Measurements from ENCODE around the gene LOXL3. TPM values are rescaled to one million over a fixed set of nuclear protein-coding genes. Genes with fewer than 3 reads are reported as not detected.

The LOXL3 gene
- total RNA-seq, 4 donors from 2014 or later: 7.2 to 13.2 (median 8.6) TPM

DNA sequence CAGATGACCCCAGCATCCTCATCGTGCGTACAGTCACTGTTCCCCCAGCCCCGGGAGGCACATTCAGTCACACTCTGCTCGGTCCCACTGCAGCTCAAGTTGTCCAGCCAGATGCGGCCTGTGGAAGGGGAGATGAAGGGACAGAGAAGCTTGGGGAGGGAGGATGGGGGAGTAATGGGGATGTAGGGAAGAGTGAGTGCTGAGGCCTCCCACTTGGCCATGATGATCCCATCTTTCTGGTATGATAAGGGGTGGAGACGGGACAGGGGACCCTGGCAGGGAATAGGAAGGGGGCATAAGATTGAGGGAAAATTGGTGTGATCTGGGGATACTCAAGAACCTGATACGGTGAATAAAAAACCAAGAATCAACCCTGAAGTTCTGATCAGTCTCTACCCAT, 3.5 kb downstream of the LOXL3 start:
- Histone ChIP-seq H3K27ac (no peak overlapping the region), H3K27me3 (no peaks in the 10 kb centered on the region), H3K4me3 (no peak overlapping the region), H3K36me3 (no peaks in the 10 kb centered on the region), H3K4me1 (peaks cover 0 to 49% (median 11%) of the 10 kb centered on the region in 3 donors), H3K9me3 (no peaks in the 10 kb centered on the region)
- 67 to 100% methylated on average over 1 of the region's 7 CpGs for WGBS, 2 donors (ENCODE audit: low coverage in 1 of 2)
- no peak for ATAC-seq
- TF ChIP-seq CTCF (IDR thresholded peaks at IDR 0.05) (no peak), POLR2AphosphoS5 (IDR thresholded peaks at IDR 0.05) (no peak), EP300 (IDR thresholded peaks at IDR 0.05) (no peak), POLR2A (IDR thresholded peaks at IDR 0.05) (no peak)

- no peaks in the 10 kb centered on the region for H3K9me3 ChIP-seq
- H3K4me1 ChIP-seq: peaks cover 0 to 43% (median 9%) of the 10 kb centered on the region in 3 donors
- peak; percentile 84 for ATAC-seq
- 3% methylated on average over 5 of the region's 85 CpGs; no CpG with 5 or more reads in 1 of the 2 donors for WGBS, 2 donors (ENCODE audit: low coverage in 1 of 2)
- no peaks in the 10 kb centered on the region for H3K27me3 ChIP-seq
- peak overlapping the region; percentile 10 to 85 (median 78) for H3K27ac ChIP-seq
- no peaks in the 10 kb centered on the region for H3K36me3 ChIP-seq
- TF ChIP-seq CTCF (IDR thresholded peaks at IDR 0.05) (peak in 1 of 4 experiments; percentile 35), POLR2AphosphoS5 (IDR thresholded peaks at IDR 0.05) (no peak), EP300 (IDR thresholded peaks at IDR 0.05) (no peak), POLR2A (IDR thresholded peaks at IDR 0.05) (peak; percentile 41 to 46)
- H3K4me3 ChIP-seq: peak overlapping the region; percentile 21 to 69
Observed at GRCh38 chr2:74548900-74549826, 4.6 kb downstream of the LOXL3 start.

GRCh38 chr2:74548285-74548899, 5.3 kb downstream of the LOXL3 start:
- no peaks in the 10 kb centered on the region for H3K36me3 ChIP-seq
- H3K27me3 ChIP-seq: no peaks in the 10 kb centered on the region
- TF ChIP-seq POLR2AphosphoS5 (IDR thresholded peaks at IDR 0.05) (no peak), CTCF (IDR thresholded peaks at IDR 0.05) (no peak), POLR2A (IDR thresholded peaks at IDR 0.05) (no peak), EP300 (IDR thresholded peaks at IDR 0.05) (no peak)
- ATAC-seq: peak; percentile 28
- peak overlapping the region; percentile 10 to 85 (median 78) for H3K27ac ChIP-seq
- WGBS, 2 donors (ENCODE audit: low coverage in 1 of 2): 10 to 28% methylated on average over 14 to 16 of the region's 26 CpGs
- H3K4me1 ChIP-seq: peaks cover 0 to 35% (median 7%) of the 10 kb centered on the region in 3 donors
- H3K4me3 ChIP-seq: peak overlapping the region; percentile 21 to 69
- no peaks in the 10 kb centered on the region for H3K9me3 ChIP-seq

DNA sequence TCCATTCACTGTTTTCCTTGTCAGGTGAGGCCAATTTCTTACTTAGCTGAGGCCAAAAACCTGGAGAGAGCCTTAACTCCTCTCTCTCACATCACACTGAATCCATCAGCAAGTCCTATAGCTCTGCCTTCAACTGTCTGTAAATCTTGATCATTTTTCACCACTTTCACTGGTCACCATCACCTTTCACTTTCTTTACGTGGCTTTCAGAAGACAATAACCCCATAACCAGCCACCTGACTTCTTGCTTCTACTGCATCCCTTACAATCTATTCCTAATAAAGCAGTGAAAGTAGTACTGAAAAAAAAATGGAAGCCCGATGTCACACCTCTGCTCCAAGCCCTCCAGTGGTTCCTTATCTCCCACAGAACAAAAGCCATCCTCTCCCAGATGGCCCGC, 7.7 kb downstream of the LOXL3 start:
- Histone ChIP-seq H3K36me3 (no peaks in the 10 kb centered on the region), H3K9me3 (no peaks in the 10 kb centered on the region), H3K27ac (no peak overlapping the region), H3K27me3 (no peaks in the 10 kb centered on the region), H3K4me3 (no peak overlapping the region), H3K4me1 (peaks cover 0 to 29% (median 5%) of the 10 kb centered on the region in 3 donors)
- TF ChIP-seq EP300 (IDR thresholded peaks at IDR 0.05): no peak
- no peak for TF ChIP-seq CTCF (IDR thresholded peaks at IDR 0.05)
- no peak for TF ChIP-seq POLR2A (IDR thresholded peaks at IDR 0.05)
- TF ChIP-seq POLR2AphosphoS5 (IDR thresholded peaks at IDR 0.05): no peak
- WGBS, 2 donors (ENCODE audit: low coverage in 1 of 2): 73 to 93% methylated on average over 3 of the region's 3 CpGs
- no peak for ATAC-seq
